ENCODE data around the gene BRPF1. TPM values are rescaled to one million over a fixed set of nuclear protein-coding genes. Genes with fewer than 3 reads are reported as not detected.
A peak's percentile ranks its signal among the peaks of the same experiment; 100 is the strongest.

The BRPF1 gene
- 21.1 and 24.0 TPM in 2 replicates for total RNA-seq (2014; rRNA removed; shearing (Covaris generic))

- peak; percentile 100 for DNase-seq
- Histone ChIP-seq H3K36me3 (replicated peaks; ENCODE audit: control insufficient read depth, insufficient read depth, low read length) (peaks cover 9% of the 10 kb centered on the region), H3K27me3 (ENCODE audit: control insufficient read depth, insufficient read depth, low read length) (no peaks in the 10 kb centered on the region), H3K4me3 (ENCODE audit: insufficient read depth, low read depth, low read length) (peak within 1 kb of the TSS; percentile 85)
Observed at GRCh38 chr3:9731206-9732079, at the start of gene BRPF1. TSS of gene BRPF1 (plus strand) at chr3:9731735. CDS start at chr3:9734141, 2,406 bp downstream.

- Histone ChIP-seq H3K36me3 (replicated peaks; ENCODE audit: control insufficient read depth, insufficient read depth, low read length) (peaks cover 29% of the 10 kb centered on the region), H3K4me3 (ENCODE audit: insufficient read depth, low read depth, low read length) (no peak overlapping the region), H3K27me3 (ENCODE audit: control insufficient read depth, insufficient read depth, low read length) (no peaks in the 10 kb centered on the region)
- DNase-seq: peak; percentile 45
Observed at GRCh38 chr3:9682096-9682495, 49.4 kb upstream of the BRPF1 start.

GRCh38 chr3:9683426-9683825 lies 48.1 kb upstream of the BRPF1 start:
- DNase-seq: no peak
- H3K36me3 ChIP-seq (replicated peaks; ENCODE audit: control insufficient read depth, insufficient read depth, low read length): peaks cover 27% of the 10 kb centered on the region
- no peak overlapping the region for H3K4me3 ChIP-seq (ENCODE audit: insufficient read depth, low read depth, low read length)
- no peaks in the 10 kb centered on the region for H3K27me3 ChIP-seq (ENCODE audit: control insufficient read depth, insufficient read depth, low read length)

- H3K27me3 ChIP-seq (ENCODE audit: control insufficient read depth, insufficient read depth, low read length): no peaks in the 10 kb centered on the region
- H3K36me3 ChIP-seq (replicated peaks; ENCODE audit: control insufficient read depth, insufficient read depth, low read length): peaks cover 23% of the 10 kb centered on the region
- no peak overlapping the region for H3K4me3 ChIP-seq (ENCODE audit: insufficient read depth, low read depth, low read length)
- DNase-seq: no peak
Observed at GRCh38 chr3:9685216-9686049, 46.1 kb upstream of the BRPF1 start.

- peaks cover 25% of the 10 kb centered on the region for H3K36me3 ChIP-seq (replicated peaks; ENCODE audit: control insufficient read depth, insufficient read depth, low read length)
- H3K4me3 ChIP-seq (ENCODE audit: insufficient read depth, low read depth, low read length): no peak overlapping the region
- H3K27me3 ChIP-seq (ENCODE audit: control insufficient read depth, insufficient read depth, low read length): no peaks in the 10 kb centered on the region
- DNase-seq: no peak
Observed at GRCh38 chr3:9686050-9686550, 45.4 kb upstream of the BRPF1 start.

- no peaks in the 10 kb centered on the region for H3K27me3 ChIP-seq (ENCODE audit: control insufficient read depth, insufficient read depth, low read length)
- H3K36me3 ChIP-seq (replicated peaks; ENCODE audit: control insufficient read depth, insufficient read depth, low read length): peaks cover 21% of the 10 kb centered on the region
- no peak overlapping the region for H3K4me3 ChIP-seq (ENCODE audit: insufficient read depth, low read depth, low read length)
- no peak for DNase-seq
Observed at GRCh38 chr3:9686703-9687102, 44.8 kb upstream of the BRPF1 start.

- H3K4me3 ChIP-seq (ENCODE audit: insufficient read depth, low read depth, low read length): no peak overlapping the region
- peaks cover 21% of the 10 kb centered on the region for H3K36me3 ChIP-seq (replicated peaks; ENCODE audit: control insufficient read depth, insufficient read depth, low read length)
- no peaks in the 10 kb centered on the region for H3K27me3 ChIP-seq (ENCODE audit: control insufficient read depth, insufficient read depth, low read length)
- peak; percentile 31 for DNase-seq
Observed at GRCh38 chr3:9687514-9687913, 44.0 kb upstream of the BRPF1 start.

- no peak overlapping the region for H3K4me3 ChIP-seq (ENCODE audit: insufficient read depth, low read depth, low read length)
- DNase-seq: no peak
- H3K36me3 ChIP-seq (replicated peaks; ENCODE audit: control insufficient read depth, insufficient read depth, low read length): peaks cover 19% of the 10 kb centered on the region
- H3K27me3 ChIP-seq (ENCODE audit: control insufficient read depth, insufficient read depth, low read length): no peaks in the 10 kb centered on the region
Observed at GRCh38 chr3:9688961-9689360, 42.6 kb upstream of the BRPF1 start.

- no peak overlapping the region for H3K4me3 ChIP-seq (ENCODE audit: insufficient read depth, low read depth, low read length)
- peaks cover 17% of the 10 kb centered on the region for H3K36me3 ChIP-seq (replicated peaks; ENCODE audit: control insufficient read depth, insufficient read depth, low read length)
- no peak for DNase-seq
- H3K27me3 ChIP-seq (ENCODE audit: control insufficient read depth, insufficient read depth, low read length): no peaks in the 10 kb centered on the region
Observed at GRCh38 chr3:9689757-9690156, 41.8 kb upstream of the BRPF1 start.

- Histone ChIP-seq H3K4me3 (ENCODE audit: insufficient read depth, low read depth, low read length) (no peak overlapping the region), H3K27me3 (ENCODE audit: control insufficient read depth, insufficient read depth, low read length) (no peaks in the 10 kb centered on the region), H3K36me3 (replicated peaks; ENCODE audit: control insufficient read depth, insufficient read depth, low read length) (peaks cover 14% of the 10 kb centered on the region)
- DNase-seq: peak; percentile 39
Observed at GRCh38 chr3:9690451-9691450, 40.8 kb upstream of the BRPF1 start.

- no peak for DNase-seq
- Histone ChIP-seq H3K36me3 (replicated peaks; ENCODE audit: control insufficient read depth, insufficient read depth, low read length) (peaks cover 14% of the 10 kb centered on the region), H3K27me3 (ENCODE audit: control insufficient read depth, insufficient read depth, low read length) (no peaks in the 10 kb centered on the region), H3K4me3 (ENCODE audit: insufficient read depth, low read depth, low read length) (no peak overlapping the region)
Observed at GRCh38 chr3:9691636-9692035, 39.9 kb upstream of the BRPF1 start.

- H3K4me3 ChIP-seq (ENCODE audit: insufficient read depth, low read depth, low read length): no peak overlapping the region
- DNase-seq: no peak
- H3K27me3 ChIP-seq (ENCODE audit: control insufficient read depth, insufficient read depth, low read length): no peaks in the 10 kb centered on the region
- peaks cover 14% of the 10 kb centered on the region for H3K36me3 ChIP-seq (replicated peaks; ENCODE audit: control insufficient read depth, insufficient read depth, low read length)
Observed at GRCh38 chr3:9692416-9692815, 39.1 kb upstream of the BRPF1 start.

GRCh38 chr3:9695345-9695744 lies 36.2 kb upstream of the BRPF1 start:
- Histone ChIP-seq H3K27me3 (ENCODE audit: control insufficient read depth, insufficient read depth, low read length) (no peaks in the 10 kb centered on the region), H3K4me3 (ENCODE audit: insufficient read depth, low read depth, low read length) (no peak overlapping the region), H3K36me3 (replicated peaks; ENCODE audit: control insufficient read depth, insufficient read depth, low read length) (peaks cover 8% of the 10 kb centered on the region)
- DNase-seq: no peak

- no peak for DNase-seq
- H3K36me3 ChIP-seq (replicated peaks; ENCODE audit: control insufficient read depth, insufficient read depth, low read length): peaks cover 5% of the 10 kb centered on the region
- H3K4me3 ChIP-seq (ENCODE audit: insufficient read depth, low read depth, low read length): no peak overlapping the region
- no peaks in the 10 kb centered on the region for H3K27me3 ChIP-seq (ENCODE audit: control insufficient read depth, insufficient read depth, low read length)
Observed at GRCh38 chr3:9695746-9696145, 35.8 kb upstream of the BRPF1 start.

Data from H7 (cell line).